ENCODE measurements around the gene CAMK1D.

- TF ChIP-seq CTCF (IDR thresholded peaks at IDR 0.05) = no peak
- TF ChIP-seq POLR2A (IDR thresholded peaks at IDR 0.05) = no peak
- TF ChIP-seq POLR2AphosphoS5 (IDR thresholded peaks at IDR 0.05) = no peak
These were observed 140.0 kb downstream of the CAMK1D start for GRCh38 chr10:12489357-12489756.

All from breast epithelium (tissue), 3 donors.